Fibroblast of skin of right biceps (primary cell): Measurements from ENCODE around the gene KIF5A.

Source experiments
- DNase-seq: peaks from one replicate; pipeline ENCODE4 v3.0.0-alpha.2; 2013

The KIF5A gene

DNA sequence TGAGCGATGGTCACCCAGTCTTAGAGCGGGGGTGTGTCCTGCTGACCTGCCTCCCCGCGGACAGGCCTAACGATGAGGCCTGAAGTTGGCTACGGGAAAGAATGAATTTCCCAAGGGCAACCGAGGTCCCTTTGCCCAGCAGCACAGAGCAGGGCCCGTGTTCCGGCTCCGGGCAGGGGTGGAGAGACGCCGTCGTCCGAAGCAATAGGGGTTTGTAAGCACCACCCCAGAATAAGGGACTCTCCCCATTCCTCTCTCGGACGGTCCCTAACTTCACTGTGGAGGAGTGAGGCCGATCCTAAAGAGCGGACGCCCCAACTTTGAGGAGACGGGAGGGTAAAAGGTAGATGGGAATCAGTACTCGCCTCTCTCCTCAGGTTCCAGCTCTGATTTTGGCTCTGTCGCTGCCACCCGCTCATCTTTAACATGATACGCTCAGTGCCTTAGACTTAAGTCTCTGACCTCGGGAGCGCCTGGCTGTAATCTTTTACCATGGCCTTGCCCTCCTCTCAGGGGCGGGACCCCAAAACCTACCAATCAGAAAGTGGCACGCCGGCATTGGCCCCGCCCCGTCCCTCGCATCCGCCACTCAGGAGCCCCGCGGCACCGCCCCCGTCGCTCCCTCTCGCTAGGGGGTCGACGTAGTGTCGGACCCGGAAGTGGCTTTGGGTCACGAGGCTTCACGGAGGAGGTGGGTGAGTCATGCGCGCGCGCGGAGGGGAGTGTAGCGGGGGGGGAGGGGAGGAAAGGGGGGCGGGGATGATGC, 29.6 kb upstream of the KIF5A start, which contains the start of gene DDIT3:
Gene DDIT3, minus strand, starts transcription at position 462 of the 766 bp plus-strand sequence. CDS start 3,108 bp downstream, outside the sequence.
- DNase-seq = peak; percentile 99

DNA sequence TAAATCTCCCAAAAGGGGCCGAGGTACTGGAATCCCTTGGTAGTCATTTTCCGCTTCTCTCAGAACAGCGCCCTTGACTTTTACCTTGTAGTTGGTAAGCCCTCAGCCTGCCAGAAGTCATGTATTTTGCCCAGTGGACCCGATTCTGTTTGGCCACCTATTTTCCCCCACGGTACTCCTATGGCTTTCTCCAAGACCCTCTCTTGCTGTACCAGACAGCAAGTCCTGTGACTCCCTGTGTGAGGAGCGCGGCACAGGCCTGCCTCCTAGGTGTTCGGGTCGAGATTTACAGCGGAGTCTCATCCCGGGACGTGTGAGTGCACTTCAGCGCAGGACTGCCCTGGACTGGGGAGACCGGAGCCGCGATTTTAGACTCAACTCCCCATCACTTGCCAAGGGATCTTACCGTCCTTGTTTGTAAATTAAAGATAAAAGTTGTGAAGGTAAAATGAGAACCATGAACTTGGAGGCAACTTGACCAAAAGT, 28.3 kb upstream of the KIF5A start:
- peak; percentile 71 for DNase-seq

DNA sequence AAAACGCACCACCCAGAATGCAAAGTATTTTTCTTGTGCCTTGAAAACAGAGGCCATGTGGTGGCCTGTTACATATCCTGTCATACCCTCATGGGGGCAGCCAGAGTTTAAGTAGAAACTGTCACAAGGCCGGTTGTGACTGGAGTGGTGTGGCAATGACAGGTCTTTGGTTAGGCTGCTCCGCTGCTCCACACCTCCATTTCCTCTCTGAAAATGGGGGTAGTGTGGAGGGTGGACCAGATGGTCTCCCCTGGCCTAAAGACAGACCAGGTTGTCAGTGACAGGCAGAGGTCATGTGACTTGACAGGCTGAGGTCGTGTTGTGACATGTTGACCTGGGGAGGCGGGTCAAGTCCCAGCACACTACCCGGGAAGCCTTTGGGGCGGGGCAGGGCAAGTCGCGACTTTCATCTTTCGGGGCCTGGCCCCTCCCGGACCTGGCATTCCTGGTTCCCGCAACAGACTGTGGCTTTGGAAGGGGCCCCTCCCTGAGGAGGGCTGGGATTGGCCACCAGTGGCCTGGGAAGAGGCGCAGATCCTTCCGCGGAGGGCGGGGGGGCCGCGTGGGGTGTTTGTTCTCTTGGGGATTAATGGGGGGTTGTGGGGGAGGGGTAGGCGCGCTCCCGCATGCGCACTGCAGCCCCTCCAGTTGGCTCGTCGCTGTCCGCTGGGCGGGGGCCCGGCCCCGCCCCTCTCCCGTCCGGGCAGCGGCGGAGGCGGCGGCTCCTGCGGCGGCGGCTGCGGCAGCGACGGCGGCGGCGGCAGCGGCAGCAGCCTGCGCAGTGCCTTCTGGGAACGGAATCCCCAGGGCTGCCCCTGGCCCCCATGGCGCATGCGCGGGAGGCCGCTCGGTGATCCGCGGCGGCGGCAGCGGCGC, 27.6 kb upstream of the KIF5A start, which contains the start of gene MBD6:
Gene MBD6, plus strand, starts transcription at position 814 of the 876 bp plus-strand sequence. CDS start 1,480 bp downstream, outside the sequence.
- peak; percentile 96 for DNase-seq

- peak; percentile 58 for DNase-seq
These were observed 26.7 kb upstream of the KIF5A start for GRCh38 chr12:57522887-57523705.

- DNase-seq = no peak
These were observed 25.9 kb upstream of the KIF5A start for GRCh38 chr12:57523706-57524614.

GRCh38 chr12:57524814-57525614, 24.8 kb upstream of the KIF5A start:
- no peak for DNase-seq

DNA sequence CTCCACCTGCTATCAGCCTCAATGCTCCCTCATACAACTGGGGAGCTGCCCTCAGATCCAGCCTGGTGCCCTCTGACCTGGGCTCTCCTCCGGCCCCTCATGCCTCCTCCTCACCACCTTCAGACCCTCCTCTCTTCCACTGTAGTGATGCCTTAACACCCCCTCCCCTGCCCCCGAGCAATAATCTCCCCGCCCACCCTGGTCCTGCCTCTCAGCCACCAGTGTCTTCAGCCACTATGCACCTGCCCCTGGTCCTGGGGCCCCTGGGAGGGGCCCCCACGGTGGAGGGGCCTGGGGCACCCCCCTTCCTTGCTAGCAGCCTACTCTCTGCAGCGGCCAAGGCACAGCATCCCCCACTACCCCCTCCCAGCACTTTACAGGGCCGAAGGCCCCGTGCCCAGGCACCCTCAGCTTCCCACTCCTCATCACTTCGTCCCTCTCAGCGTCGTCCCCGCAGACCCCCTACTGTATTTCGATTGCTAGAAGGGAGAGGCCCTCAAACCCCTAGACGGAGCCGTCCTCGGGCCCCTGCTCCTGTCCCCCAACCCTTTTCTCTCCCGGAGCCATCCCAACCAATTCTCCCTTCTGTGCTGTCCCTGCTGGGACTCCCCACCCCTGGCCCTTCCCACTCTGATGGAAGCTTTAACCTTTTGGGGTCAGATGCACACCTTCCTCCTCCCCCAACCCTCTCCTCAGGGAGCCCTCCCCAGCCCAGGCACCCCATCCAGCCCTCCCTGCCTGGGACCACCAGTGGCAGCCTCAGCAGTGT, 24.0 kb upstream of the KIF5A start:
- no peak for DNase-seq

GRCh38 chr12:57526477-57527126, 23.2 kb upstream of the KIF5A start:
- DNase-seq = no peak

DNA sequence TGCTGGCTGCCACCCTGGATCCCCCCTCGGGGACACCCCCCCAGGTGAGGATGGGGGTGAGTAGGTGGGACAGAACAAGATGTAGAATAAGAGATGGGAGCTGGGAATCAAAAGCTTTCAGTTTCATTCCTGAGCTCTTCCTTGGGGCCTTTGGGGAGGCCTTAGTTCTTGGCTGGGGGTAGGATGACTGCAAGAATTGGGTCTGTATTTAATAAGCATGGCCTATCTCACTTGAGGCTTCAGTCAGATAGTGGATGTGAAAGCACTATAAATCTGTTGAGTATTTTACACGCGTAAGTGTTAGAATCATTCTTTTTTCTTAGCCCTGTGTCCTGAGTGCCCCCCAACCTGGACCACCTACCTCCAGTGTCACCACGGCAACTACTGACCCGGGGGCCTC, 22.7 kb upstream of the KIF5A start:
- no peak for DNase-seq

- DNase-seq = no peak
These were observed 21.7 kb upstream of the KIF5A start for GRCh38 chr12:57528176-57528575.

DNA sequence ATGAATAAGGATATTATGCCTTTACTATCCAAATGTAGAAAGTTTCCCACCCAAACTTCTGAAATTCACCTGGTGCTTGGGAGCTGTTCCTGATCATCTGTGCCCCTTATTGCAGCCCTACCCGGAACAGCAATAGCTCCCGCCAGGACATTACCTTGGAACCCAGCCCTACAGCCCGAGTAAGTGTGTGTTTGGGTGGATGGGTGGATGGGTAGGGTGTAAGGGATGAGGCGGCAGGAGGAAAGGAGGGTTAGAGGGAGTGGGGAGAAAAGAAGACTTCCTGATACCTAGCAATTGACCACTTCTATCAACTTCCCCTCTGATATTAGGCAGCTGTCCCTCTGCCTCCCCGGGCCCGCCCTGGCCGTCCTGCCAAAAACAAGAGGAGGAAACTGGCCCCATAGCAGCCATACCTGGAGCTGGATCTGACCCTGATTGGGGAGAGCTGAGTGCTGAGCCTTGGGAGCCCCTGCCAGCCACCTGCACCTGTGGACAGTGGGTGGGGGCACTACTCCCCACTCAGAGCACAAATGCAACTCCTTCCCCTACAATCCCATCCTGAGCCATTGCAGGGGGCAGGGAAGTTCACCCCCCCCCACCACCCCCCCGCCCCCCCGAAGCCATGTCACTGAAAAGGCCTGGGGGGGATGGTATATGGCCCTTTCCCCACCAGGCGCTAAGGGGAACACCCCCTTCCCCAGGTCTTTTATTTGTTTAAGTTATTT, 20.9 kb upstream of the KIF5A start:
- DNase-seq = no peak

GRCh38 chr12:57529831-57530230, 20.0 kb upstream of the KIF5A start:
- no peak for DNase-seq

DNA sequence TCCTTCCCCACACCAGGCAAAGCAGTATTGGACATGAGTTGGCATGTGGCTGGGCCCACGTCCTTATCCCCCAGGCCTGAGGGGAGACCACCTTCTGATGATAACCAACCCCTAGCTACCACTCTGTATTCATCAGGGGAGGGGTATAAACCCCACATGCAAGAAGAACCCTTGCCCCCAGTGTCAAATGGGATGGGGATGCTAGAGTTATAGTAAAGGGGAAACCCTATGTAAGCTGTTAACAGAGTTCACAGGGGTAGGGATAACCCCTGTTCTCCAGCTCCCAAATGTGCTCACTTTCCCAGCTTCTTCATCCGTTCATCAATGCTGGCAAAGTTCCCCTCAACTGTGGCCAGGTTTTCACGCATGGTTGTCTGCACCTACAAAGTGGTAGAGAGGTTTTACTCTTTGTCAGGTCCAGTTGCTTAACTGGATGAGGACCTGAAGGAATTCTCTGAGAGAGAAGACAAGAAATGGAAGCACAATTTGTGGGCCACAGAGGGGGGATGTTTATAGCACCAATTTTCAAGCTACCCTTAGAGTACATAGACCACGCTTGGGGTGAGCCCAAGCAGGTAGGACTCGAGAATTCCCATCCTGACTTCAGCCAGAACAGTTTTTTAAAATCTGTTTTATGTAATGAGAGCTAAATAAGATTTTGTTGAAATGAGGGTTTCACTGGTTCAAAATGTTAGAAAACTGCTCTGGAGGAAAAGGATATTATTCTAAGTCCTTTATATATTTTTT, 19.3 kb upstream of the KIF5A start:
- no peak for DNase-seq

GRCh38 chr12:57531836-57532235, 18.0 kb upstream of the KIF5A start:
- no peak for DNase-seq

DNA sequence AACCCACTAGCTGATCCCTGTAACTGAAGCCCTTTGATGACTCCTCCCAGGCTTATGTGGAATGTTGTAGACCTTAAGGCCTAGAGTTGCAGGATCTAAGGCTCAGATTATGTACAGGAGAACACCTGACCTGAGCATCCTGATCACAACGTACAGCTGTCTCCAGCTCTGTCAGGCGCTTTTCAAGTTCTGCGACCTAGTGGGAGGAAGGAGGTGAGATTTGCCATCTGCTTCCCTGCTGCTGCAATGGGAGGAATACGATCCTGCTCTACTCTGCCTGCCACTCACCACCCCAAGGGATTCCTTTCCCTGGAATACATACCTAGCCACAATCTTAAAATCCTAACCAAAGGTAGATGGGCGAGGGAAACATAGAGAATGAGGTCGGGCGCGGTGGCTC, 16.7 kb upstream of the KIF5A start:
- DNase-seq = no peak

GRCh38 chr12:57534250-57534649, 15.6 kb upstream of the KIF5A start:
- no peak for DNase-seq

DNA sequence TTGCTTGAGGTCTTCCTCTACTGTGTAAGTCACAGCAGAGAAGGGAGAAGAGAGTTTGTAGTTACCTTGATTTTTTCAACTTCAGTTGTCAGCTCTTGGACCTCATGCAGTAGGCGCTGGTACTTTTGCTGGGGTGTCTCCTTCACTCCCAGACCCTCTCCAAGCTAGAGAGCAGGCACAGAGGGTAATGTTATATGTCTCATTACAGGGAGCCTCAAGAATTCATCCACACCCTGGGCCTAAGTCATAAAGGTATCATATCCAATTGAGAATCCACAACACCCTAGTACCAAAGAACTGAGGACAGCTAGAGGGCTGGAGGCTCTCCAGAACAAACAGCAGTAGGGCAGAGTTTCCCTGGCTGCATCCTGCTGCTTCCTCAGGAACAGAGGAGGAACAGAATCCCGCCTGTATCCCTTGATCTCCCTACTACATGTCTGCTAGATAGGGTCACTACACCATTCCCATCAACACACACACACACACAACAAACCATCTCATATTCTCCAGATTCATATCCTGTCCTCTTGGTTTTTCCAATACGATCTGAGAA, 14.8 kb upstream of the KIF5A start:
- DNase-seq = no peak
